Stimulated activated CD8-positive, alpha-beta memory T cell treated with anti-CD3 and anti-CD28 coated beads, Interleukin-7, amount 100 ng/mL, for 48 hours (primary cell): ENCODE measurements around the gene DLX3.

Experiments used
- DNase-seq, 2 donors: peaks; one replicate each; pipeline ENCODE4 v3.0.0-alpha.2; 2020; ENCODE audit warnings: low read depth in 1 of 2; ENCODE audit errors: extremely low read depth in 1 of 2

DLX3 gene

DNA sequence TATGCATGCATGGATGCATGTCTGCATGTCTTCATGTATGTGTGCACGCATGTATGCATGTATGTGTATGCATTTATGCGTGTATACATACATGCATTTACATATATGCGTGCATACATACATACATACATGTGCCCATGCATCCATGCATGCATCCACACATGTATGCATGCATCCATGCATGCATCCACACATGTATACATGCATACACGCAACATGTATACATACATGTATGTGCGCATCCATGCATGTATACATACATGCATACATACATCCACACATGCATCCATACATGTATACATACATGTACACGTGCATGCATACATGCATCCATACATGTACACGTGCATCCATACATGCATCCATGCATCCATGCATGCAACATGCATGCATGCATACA, 29.8 kb upstream of the DLX3 start:
- no peak for DNase-seq

DNA sequence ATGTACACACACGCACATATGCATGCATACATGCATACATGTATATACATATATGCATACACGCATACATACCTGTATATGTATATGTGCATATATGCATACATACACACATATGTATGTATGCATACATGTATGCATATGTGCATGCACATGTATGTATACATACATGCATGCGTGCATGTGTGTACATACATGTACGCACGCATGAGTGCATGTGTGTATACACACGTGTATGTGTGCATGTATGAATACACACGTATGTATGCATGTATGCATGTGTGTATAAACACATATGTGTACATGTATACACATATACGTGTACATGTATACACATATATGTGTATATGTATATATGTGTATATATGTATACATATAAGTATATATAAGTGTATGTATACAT, 28.5 kb upstream of the DLX3 start:
- no peak for DNase-seq

DNA sequence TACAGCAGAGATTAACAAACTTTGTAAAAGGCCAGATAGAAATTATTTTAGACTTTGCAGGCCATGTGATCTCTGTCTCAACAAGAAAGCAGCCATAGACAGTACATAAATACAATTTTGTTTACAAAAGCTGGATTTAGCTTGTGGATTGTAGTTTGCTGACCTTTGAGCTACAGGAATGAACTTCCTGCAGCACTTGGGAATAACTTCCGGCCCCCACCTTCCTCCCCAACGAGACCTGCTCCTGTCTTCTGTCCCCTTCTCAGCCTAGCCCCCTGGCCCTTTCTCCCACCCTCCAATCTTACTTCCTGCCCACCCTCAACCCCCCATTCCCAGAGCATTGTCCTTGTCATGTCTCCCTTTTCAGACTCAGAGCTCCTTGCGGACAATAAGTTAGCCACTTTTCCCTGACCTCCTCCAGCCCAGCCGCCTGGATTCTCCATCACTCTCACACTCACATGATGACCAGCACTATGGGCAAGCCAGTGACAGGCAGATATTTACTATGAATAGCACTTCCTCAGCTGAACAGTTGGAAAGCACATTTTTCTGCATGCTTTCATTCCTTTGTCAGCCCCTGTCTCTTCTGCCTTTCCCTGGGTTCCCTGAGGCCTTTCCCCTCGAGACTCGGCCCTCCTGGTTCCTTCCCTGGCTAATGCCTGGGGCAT, 27.6 kb upstream of the DLX3 start:
- no peak for DNase-seq

DNA sequence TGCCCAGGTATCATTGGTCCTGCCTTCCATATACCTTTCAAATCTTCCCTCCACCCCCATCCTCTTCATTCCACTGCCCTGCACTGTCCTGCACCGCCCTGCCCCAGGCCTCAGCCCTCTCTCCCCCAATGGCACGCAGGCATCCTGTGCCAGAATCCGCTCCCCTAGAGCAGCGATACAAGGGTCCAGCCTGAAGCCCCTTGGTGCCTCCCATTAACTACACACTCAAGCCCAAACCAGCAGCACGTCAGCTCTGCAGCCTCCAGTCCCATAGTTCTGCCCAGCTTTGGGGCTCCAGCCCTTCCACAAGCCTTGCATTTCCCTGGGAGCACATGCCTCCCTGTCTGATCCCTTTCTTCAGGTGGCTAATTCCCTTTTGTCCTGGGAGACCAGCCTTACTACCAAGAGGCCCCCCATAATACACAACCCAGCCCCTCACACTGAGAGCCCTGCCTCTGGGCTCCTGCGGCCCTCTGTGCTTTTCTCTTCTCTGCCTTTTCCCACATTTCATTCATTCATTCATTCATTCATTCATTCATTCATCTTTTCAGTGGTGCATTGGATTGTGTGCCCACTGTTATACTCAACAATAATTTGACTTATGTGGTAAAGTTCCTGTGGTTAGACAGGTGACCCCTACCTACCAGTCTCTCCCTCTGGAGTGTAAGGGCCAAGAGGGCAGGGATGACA, 26.8 kb upstream of the DLX3 start:
- no peak for DNase-seq

DNA sequence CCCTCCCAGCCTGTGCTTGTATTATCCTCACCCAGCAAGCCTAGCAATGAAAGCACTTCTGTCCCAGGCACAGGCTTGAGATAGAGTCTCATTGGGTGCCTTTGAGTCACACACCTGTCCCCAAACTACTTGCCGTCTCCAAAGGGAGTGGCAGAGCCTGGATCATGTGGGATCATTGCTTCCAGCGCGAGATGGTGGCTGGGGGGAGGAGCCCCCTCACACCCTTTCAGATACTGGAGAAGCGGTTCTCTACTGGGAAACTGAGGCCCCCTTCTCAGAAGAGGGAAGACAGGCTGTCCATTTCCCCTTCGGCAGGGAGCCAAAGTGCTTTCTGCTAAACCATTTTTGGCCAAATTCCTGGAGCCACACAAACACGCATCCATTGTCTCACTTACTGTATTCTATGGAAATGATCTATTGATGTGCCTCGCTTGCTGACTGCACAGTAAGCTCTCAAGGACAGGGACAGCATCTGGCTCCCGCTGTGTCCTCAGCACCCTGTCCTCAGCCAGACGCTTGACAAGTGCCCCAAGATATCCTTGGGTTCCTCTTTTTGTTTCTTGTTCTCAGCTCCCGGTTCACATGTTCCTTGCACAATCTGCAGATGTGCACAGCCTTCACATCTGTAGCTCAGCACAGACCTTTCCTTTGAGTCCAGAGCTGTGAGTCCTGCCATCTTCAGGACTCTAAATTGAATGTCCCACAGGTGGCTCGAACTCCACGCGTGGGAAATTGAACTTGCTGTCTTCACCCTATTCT, 26.0 kb upstream of the DLX3 start:
- DNase-seq, result no peak

DNA sequence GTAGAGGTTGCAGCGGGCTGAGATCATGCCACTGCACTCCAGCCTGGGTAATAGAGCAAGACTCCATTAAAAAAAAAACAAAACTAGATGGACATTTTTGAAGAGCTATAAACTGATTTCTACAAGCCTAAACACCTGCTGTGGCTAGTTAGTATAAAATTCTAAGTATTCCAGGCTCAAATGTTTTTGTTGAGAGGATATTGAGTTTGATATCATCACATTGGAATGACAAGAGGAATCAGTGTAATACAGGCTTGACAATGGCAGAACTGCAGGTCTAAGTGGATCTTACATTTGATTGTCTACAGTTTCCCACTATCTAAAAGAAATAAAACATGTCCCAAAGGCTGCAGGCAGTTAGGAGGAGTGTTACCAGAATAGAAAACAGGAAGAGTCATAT, 23.9 kb upstream of the DLX3 start:
- no peak for DNase-seq

DNA sequence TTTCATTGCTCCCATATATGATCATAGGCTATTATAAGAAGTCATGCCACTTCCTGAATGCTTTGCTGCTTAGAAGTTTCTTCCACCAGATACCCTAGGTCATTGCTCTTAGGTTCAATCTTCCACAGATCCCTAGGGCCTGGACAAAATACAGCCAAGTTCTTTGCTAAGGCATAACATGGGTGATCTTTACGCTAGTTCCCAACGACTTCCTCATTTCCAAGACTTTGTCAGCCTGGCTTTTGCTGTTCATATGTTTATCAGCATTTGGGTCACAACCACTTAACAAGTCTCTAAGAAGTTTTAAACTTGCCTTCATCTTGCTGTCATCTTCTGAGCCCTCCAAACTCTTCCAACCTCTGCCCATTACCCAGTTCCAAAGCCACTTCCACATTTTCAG, 20.1 kb upstream of the DLX3 start:
- DNase-seq, result no peak

DNA sequence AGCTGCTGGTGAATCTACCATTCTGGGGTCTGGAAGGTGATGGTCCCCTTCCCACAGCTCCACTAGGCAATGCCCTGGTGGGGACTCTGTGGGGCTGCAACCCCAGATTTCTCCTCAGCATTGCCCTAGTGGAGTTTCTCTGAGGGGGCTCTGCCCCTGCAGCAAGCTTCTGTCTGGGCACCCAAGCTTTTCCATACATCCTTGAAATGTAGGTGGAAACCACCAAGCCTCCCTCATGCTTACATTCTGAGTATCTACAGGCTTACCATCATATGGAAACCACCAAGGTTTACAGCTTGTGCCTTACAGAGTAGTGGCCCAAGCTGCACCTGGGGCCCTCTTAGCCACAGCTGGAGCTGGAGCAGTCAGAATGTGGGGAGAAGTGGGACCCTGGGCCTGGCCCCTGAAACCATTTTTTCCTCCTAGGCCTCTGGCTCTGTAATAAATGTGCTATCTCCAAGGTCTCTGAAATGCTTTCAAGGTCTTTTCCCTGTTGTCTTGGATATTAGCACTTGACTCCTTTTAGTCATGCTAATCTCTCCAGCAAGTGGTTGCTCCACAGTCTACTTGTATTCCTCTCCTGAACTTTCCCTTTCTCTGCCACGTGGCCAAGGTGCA, 19.6 kb upstream of the DLX3 start:
- no peak for DNase-seq

DNA sequence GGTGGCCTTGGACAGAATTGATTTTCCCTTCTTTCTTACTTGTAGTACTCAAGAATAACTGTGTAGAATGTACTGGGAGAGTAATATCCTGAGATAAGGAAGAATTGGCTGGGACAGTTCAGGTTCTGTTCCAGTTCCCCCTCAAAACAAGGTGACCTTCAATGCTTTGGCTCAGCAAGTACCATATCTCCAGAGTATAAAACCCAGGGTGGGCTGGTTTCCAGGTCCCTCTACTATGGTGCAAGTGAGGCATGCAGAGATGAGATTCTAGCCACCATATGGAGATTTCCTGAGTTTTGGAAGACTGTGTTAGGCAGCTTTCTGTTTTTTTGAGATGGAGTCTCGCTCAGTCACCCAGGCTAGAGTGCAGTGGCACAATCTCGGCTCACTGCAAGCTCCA, 18.1 kb upstream of the DLX3 start:
- DNase-seq, result no peak

DNA sequence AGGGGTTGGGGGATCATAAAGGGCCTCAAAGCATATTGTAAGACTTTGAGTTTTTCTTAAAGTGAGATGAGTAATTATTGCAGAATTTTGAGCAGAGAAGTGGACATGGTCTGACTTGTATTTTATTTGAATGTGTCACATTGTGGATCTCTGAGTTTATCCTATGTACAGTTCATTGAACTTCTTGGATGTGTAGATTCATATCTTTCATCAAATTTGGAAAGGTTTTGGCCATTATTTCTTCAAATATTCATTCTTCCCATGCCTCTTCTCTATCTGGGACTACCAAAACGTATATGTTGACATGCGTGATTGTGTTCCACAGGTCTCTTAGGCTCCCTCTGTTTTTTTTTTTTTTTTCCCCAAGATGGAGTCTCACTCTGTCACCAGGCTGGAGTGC, 14.3 kb upstream of the DLX3 start:
- no peak for DNase-seq

DNA sequence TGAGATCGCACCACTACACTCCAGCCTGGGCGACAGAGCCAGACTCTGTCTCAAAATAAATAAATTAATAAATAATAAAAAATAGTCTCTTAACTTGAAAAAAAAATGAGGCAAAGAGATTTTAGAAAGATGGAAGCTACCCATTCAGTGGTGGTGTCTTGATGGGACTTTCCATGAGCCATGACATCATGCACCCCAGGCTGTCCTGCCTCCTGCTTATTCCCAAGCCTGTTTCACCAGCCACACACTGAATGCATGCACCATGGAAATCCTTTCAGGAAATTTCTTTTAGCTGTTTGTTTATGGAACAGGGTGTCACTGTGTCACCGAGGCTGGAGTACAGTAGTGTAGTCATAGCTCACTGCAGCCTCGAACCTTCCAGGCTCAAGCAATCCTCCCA, 8.9 kb upstream of the DLX3 start:
- no peak for DNase-seq

DNA sequence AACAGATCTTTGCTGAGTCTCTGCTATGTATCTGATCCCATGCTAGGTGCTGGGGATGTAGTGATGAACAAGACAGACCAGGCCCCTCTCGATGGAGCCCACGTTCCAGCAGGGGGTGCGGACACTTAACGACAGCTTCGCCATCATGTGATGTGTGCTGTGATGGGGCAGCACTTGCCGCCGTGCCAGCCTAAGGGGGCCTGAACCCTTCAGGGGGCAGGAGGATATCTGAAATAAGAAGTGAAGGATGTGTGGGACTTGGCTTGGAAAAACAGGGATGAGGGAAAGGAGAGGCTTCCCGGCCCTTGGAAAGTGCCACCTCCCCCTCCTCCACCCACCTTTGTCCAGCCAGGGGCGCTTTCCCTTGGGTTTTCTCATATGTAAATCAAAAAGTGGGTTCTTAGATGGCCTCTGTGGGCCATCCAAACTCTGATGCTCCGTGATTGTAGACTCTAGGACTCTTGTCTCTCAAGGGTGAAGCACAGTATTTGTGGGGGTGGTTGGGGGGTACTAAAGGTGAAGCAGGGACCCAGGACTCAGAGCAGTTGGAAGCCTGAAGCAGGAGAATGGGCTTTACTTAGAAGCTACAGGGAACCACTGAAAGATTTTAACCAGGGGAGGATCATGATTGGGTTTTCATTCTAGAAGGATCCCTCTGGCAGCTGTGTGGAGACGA, 4.0 kb upstream of the DLX3 start:
- no peak for DNase-seq

DNA sequence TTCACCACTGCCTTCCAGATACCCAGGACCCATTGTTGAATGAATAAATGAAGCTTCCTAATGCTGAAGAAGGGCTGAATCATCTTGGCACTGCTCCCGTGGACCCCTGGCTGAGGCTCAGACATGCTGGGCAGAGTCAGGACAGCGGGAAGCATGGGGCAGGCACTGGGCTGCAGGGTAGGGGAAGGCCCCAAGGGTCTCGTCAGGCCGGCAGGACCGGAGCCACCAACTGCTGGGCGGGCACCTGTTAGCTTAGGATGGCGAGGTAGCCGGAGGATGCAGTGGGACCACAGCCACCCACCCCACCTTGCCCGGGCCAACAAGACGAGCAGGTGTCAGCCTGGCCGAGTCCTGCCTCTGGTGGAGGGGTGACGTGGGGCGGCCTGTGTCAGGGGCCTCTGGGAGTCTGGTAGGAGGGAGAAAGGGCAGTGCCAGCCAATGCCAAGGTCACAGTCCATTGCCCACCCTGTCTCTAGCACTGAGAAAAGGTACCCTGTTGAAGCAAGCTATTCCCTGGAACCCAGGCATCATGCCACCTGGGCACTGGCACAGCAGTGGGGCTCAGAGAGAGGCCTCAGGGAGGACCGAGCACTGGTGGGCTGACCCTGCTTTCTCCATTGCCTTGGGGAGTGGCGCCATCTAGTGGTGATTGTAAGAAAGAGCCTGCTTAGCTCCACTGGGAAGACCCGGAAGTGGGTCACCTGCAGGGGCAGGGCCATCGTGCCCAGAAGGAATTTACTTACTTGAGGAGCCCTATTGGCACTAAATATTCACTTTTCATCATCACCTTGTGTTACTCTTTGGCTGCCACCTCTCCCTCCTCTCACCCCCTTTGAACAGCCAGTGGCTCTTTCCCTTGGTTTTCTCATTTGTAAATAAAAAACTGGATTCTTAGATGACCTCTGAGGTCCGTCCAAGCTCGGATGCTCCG, 3.0 kb upstream of the DLX3 start:
- peak; percentile 57 to 75 for DNase-seq

DNA sequence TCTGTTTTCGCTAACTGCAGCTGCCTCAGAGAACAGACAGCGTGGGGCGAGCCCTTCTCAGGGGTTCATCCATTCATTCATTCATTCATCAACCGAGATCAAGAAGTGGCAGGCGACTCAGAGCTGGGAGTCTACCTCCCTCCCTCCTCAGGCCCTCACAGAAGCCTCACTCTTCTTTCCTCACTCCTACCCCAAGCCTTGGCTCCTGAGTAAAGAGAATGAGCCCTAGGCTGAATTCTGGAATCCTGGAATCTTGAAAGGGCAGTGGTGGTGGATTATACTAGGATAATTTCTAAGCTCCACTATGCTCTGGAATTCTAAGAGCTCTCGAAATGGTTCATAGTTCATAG, 2.3 kb upstream of the DLX3 start:
- no peak for DNase-seq

DNA sequence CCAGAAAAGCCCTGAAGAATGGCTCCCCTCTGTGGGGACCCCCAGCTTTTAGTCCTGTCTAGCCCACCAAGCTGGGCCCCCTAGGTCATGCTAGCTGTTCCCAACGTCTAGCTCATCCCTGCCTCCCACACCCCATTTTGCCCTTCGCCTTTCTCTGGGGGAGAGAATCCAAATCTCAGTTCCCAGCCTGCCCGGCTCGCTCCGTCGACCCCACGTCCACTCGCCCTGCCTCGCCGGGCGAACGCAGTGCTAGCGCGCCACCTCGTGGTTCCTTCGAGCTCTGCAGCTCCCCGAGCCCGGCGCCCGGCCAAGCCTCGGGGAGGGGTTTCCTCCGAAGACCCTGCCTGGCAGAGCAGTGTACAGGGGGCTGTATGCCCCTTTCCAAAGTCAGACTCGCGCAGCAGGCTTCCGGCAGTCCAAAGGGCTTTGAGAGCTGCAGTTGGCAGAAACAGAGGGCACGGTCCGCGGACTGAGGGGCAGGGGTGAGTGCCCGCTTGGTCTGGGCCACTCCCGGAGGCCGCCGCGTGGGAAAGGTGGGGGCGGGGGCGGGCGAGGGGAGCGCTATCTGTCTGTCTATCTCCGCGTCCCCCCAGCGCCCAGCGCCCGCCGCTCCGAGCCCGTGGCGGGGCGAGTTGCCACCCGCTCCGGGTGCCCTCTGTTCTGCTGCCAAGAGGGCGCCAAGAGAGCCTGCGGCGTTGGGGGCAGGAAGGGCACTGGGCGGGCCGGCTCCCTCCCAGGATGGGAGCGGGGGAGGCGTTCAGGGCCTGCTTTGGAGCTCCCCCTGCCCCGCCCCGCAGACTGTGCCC, 1.7 kb upstream of the DLX3 start:
- DNase-seq, result peak in 1 of 2 donors; percentile 31

DNA sequence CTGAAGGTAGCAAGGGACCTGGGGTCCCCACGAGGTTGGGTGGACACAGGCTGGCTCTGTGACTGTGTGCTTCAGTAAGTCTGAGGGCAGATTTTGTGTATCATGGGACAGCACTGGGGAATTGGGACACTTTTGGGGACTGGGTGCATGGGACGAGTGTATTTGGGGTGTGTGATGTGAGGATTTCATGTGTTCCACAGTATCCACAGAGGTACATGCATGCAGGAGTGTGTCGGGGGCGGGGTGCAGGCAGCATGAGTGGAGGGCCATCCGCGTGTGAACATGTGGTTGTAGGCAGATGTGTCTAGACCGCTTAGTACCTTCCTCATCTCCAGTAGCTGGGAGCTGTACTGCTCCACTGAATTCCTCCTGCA, 1.1 kb upstream of the DLX3 start:
- no peak for DNase-seq

DNA sequence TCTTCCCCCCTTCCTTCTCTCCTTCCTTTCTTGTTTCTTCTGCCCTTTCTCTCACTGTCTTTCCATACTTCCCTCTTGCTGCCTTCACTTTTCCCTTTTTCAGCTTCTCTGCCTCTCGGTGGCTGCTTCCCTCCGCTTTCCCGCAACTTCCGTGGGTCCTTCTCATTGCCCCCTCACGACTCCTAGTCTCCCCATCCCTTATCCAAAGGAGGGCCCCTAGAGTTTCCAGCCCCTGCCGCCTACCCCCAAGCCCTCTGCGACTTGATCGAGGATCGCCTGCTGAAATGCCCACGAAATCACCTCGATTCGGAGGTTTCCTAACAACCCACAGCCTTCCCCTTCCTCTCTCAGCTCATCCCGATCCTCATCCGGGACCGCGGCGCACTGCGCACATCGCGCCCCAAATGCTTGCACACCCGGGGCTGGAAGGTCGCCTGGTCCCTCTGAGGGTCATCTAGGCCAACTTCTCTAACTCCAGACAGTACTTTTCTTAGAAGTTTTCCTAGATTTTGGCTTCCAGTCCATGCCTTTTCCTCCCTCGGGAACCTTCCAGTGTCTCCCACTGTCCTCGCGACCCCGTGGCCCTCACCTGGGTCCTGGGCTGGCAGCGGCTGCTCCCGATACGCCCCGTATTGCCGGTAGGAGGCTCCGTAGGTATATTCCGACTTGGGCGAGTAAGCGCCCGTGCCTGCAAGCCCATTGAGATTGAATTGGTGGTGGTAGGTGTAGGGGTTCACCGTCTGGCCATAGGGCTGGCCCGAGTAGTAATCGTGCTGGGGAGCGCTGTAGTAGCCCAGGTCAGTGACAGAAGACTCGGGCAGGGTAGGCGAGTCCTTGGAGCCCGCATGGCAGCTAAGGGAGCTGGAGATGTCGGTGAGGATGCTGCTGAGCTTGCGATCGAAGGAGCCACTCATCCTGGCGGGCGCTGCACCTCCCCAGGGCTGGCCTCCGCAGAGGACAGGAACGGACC, 654 bp downstream of the DLX3 start:
- DNase-seq, result no peak

DNA sequence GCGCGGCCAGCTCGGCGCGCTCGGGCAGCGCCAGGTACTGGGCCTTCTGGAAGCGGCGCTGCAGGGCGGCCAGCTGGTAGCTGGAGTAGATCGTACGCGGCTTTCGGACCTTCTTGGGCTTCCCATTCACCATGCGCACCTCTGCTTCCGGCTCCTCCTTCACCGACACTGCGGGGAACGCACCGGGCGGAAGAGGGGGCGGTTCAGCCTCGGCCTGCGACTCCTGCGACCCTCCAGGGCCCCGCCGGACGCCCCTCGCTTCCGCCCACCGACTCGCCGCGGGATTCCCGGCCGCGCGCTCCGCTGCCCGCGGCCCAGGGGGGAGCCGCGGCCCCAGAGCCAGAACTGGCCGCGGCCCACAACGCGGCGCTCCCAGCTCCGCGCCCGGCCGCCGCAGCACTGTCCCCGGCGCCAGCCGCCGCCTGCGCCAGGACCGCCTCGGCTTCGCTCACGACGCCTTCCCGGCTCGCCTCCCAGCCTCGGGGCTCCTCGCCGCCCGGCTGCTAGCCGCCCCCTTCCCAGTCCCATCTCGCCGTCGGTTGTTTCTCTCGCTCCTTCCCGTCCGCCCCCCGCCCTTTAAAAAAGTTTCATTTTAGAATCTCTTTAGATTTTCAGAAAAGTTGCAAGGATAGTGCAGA, 1.5 kb downstream of the DLX3 start:
- DNase-seq, result no peak
